MCF 10A (cell line): Measurements from ENCODE around the gene MECP2. TPM values are rescaled to one million over a fixed set of nuclear protein-coding genes. Genes with fewer than 3 reads are reported as not detected.

Experiments used
- BruUV-seq: library from RNA; stranded (reverse); fragments of 400-500 nt; replicated peaks from 2 replicates; lab custom pipeline; 2021; lab: Mats Ljungman, UMichigan
- CTCF ChIA-PET: fragments of 300-600 bp; sonication (Branson Sonifier 250); formaldehyde crosslinking; extraction: SDS; loops from one replicate; lab custom pipeline; 2021; ENCODE audit warnings: antibody characterized with exemption, inconsistent platforms; lab: Yijun Ruan, JAX
- POLR2A ChIA-PET: fragments of 300-600, 350-650 bp; sonication (Branson Sonifier 250); formaldehyde crosslinking; extraction: SDS; loops from one replicate; lab custom pipeline; 2020; ENCODE audit warnings: antibody characterized with exemption, inconsistent platforms; lab: Yijun Ruan, JAX
- DNase-seq: peaks from one replicate; pipeline ENCODE4 v3.0.0-alpha.2; 2018; ENCODE audit not compliant: unreplicated experiment
- H3K27ac Mint-ChIP-seq: one replicate; pipeline ENCODE4 v1.8.0; 2022; ENCODE audit warnings: mild to moderate bottlenecking, low read depth, mixed read lengths; ENCODE audit not compliant: unreplicated experiment
- H3K27me3 Mint-ChIP-seq: one replicate; pipeline ENCODE4 v1.8.0; 2022; ENCODE audit warnings: mixed read lengths; ENCODE audit not compliant: insufficient read depth, unreplicated experiment
- H3K36me3 Mint-ChIP-seq: one replicate; pipeline ENCODE4 v1.8.0; 2022; ENCODE audit warnings: mild to moderate bottlenecking, moderate library complexity, mixed read lengths; ENCODE audit not compliant: insufficient read depth, unreplicated experiment
- H3K4me1 Mint-ChIP-seq: one replicate; pipeline ENCODE4 v1.8.0; 2022; ENCODE audit warnings: mixed read lengths; ENCODE audit not compliant: insufficient read depth, unreplicated experiment
- H3K4me3 Mint-ChIP-seq: one replicate; pipeline ENCODE4 v1.8.0; 2022; ENCODE audit warnings: mild to moderate bottlenecking, moderate library complexity, mixed read lengths; ENCODE audit not compliant: unreplicated experiment
- H3K9me3 Mint-ChIP-seq: one replicate; pipeline ENCODE4 v1.8.0; 2022; ENCODE audit warnings: mixed read lengths; ENCODE audit not compliant: unreplicated experiment
- CTCF ChIP-seq: fragments of 200-600 bp; IDR thresholded peaks from one replicate; pipeline ENCODE4 v1.8.0; 2022; ENCODE audit warnings: antibody characterized with exemption, mild to moderate bottlenecking; ENCODE audit not compliant: unreplicated experiment
- intact Hi-C: fragments of 100-400 bp; cut with micrococcal nuclease; formaldehyde crosslinking; loops from 2 replicates; pipeline ENCODE4 v1.14.1; 2022
- total RNA-seq: library from RNA; stranded (reverse); gene quantifications from 2 replicates; pipeline ENCODE4 v1.2.3, GENCODE V29; 2022

MECP2 gene
- total RNA-seq, 1 experiment from 2014 or later = 46.9 TPM

- no peak for DNase-seq
- no peaks in the 10 kb centered on the region for H3K4me1 Mint-ChIP-seq
- intact Hi-C loops = no loop called here
- H3K4me3 Mint-ChIP-seq = no peak overlapping the region
- BruUV-seq = no TSS peak
- no peak for TF ChIP-seq CTCF
- no peaks in the 10 kb centered on the region for H3K9me3 Mint-ChIP-seq
- CTCF ChIA-PET = interaction anchor here (1.2 to 3.2 kb wide), 2 partner anchors 11 to 27 kb away, joined by 6 to 23 read pairs; no protein-coding TSS in a partner anchor
- H3K27ac Mint-ChIP-seq = no peak overlapping the region
- POLR2A ChIA-PET = no interaction called here
- peaks cover 43% of the 10 kb centered on the region for H3K27me3 Mint-ChIP-seq
- peaks cover 25% of the 10 kb centered on the region for H3K36me3 Mint-ChIP-seq
Observed at GRCh38 chrX:154024271-154024670, 73.2 kb downstream of the MECP2 start.

GRCh38 chrX:154023276-154024000, 74.1 kb downstream of the MECP2 start:
- peaks cover 34% of the 10 kb centered on the region for H3K27me3 Mint-ChIP-seq
- no peak overlapping the region for H3K27ac Mint-ChIP-seq
- TF ChIP-seq CTCF = no peak
- intact Hi-C loops = no loop called here
- POLR2A ChIA-PET = no interaction called here
- no peak overlapping the region for H3K4me3 Mint-ChIP-seq
- H3K4me1 Mint-ChIP-seq = no peaks in the 10 kb centered on the region
- no peak for DNase-seq
- H3K36me3 Mint-ChIP-seq = peaks cover 20% of the 10 kb centered on the region
- H3K9me3 Mint-ChIP-seq = no peaks in the 10 kb centered on the region
- CTCF ChIA-PET = interaction anchor here (1.2 to 3.2 kb wide), 2 partner anchors 10 to 28 kb away, joined by 6 to 23 read pairs; no protein-coding TSS in a partner anchor
- BruUV-seq = no TSS peak

- Mint-ChIP-seq H3K36me3 (peaks cover 11% of the 10 kb centered on the region), H3K27me3 (peaks cover 21% of the 10 kb centered on the region), H3K4me1 (no peaks in the 10 kb centered on the region), H3K27ac (no peak overlapping the region), H3K4me3 (no peak overlapping the region), H3K9me3 (no peaks in the 10 kb centered on the region)
- POLR2A ChIA-PET = interaction anchor here (1.4 kb wide), 1 partner anchor 349 kb away, joined by 5 read pairs; no protein-coding TSS in a partner anchor
- intact Hi-C loops = no loop called here
- no peak for DNase-seq
- TF ChIP-seq CTCF = no peak
- CTCF ChIA-PET = interaction anchor here (0.6 to 3.2 kb wide), 3 partner anchors 8 to 61 kb away, joined by 3 to 23 read pairs (median 3); no protein-coding TSS in a partner anchor
- BruUV-seq = no TSS peak
Observed at GRCh38 chrX:154022108-154022507, 75.4 kb downstream of the MECP2 start.

- no peak for DNase-seq
- BruUV-seq = no TSS peak
- peaks cover 14% of the 10 kb centered on the region for H3K27me3 Mint-ChIP-seq
- H3K36me3 Mint-ChIP-seq = peaks cover 11% of the 10 kb centered on the region
- no peak overlapping the region for H3K4me3 Mint-ChIP-seq
- no peak overlapping the region for H3K27ac Mint-ChIP-seq
- no peak for TF ChIP-seq CTCF
- no peaks in the 10 kb centered on the region for H3K9me3 Mint-ChIP-seq
- H3K4me1 Mint-ChIP-seq = no peaks in the 10 kb centered on the region
- intact Hi-C loops = no loop called here
- CTCF ChIA-PET = interaction anchor here (0.5 to 3.2 kb wide), 4 partner anchors 7 to 369 kb away, joined by 3 to 23 read pairs (median 3); no protein-coding TSS in a partner anchor
- POLR2A ChIA-PET = interaction anchor here (1.4 kb wide), 2 partner anchors 13 to 350 kb away, joined by 4 to 5 read pairs; no protein-coding TSS in a partner anchor
Observed at GRCh38 chrX:154021131-154021611, 76.3 kb downstream of the MECP2 start.
